Type B pancreatic cell (in vitro differentiated cells): ENCODE results near the gene HSFX3. TPM values are rescaled to one million over a fixed set of nuclear protein-coding genes. Genes with fewer than 3 reads are reported as not detected.
"Not testable (repeated sequence)": the region's sequence is repeated elsewhere in the genome, so short reads cannot be mapped to it uniquely, and the experiment has no call there.

ENCODE experiments used
- DNase-seq: peaks from one replicate; pipeline ENCODE4 v3.0.0; 2021; ENCODE audit warnings: mixed read lengths; ENCODE audit not compliant: unreplicated experiment; ENCODE audit errors: extremely low spot score
- H3K27ac Mint-ChIP-seq: 2 replicates; pipeline ENCODE4 v1.8.0; 2021; ENCODE audit warnings: mild to moderate bottlenecking, mixed read lengths
- H3K27me3 Mint-ChIP-seq: 2 replicates; pipeline ENCODE4 v1.8.0; 2021; ENCODE audit warnings: mixed read lengths
- H3K36me3 Mint-ChIP-seq: 2 replicates; pipeline ENCODE4 v1.8.0; 2021; ENCODE audit warnings: mixed read lengths
- H3K4me1 Mint-ChIP-seq: one replicate; pipeline ENCODE4 v1.8.0; 2021; ENCODE audit warnings: mixed read lengths; ENCODE audit not compliant: unreplicated experiment
- H3K4me3 Mint-ChIP-seq: 2 replicates; pipeline ENCODE4 v1.8.0; 2021; ENCODE audit warnings: mild to moderate bottlenecking, mixed read lengths
- H3K9me3 Mint-ChIP-seq: 2 replicates; pipeline ENCODE4 v1.8.0; 2021; ENCODE audit warnings: mixed read lengths
- CTCF ChIP-seq: fragments of 200-600 bp; sonication (generic); conservative IDR thresholded peaks from 2 replicates; pipeline ENCODE4 v1.5.0; 2021; ENCODE audit warnings: antibody characterized with exemption, mild to moderate bottlenecking
- total RNA-seq: library from RNA; stranded (reverse); gene quantifications from 2 replicates; pipeline ENCODE4 v1.2.1, GENCODE V29; 2021; ENCODE audit warnings: low replicate concordance

HSFX3 gene
- total RNA-seq, 1 donor from 2014 or later = not detected

- H3K27ac Mint-ChIP-seq = peak overlapping the region; percentile 98
Observed at GRCh38 chrX:149541521-149542047, 8.1 kb downstream of the HSFX3 start.

GRCh38 chrX:149540621-149541520, 8.9 kb downstream of the HSFX3 start, which contains the start of gene EOLA1:
Gene EOLA1 (plus strand): TSS chrX:149541012. CDS start chrX:149545631, 4,619 bp downstream.
- Mint-ChIP-seq H3K9me3 (no peaks in the 10 kb centered on the region), H3K27me3 (no peaks in the 10 kb centered on the region), H3K36me3 (no peaks in the 10 kb centered on the region), H3K4me1 (no peaks in the 10 kb centered on the region), H3K27ac (peak within 1 kb of the TSS; percentile 98), H3K4me3 (peak within 1 kb of the TSS; percentile 93)
- TF ChIP-seq CTCF = no peak
- DNase-seq = peak; percentile 79

More at GRCh38 chrX:149541521-149542047, 8.1 kb downstream of the HSFX3 start:
- DNase-seq = no peak
- H3K36me3 Mint-ChIP-seq = no peaks in the 10 kb centered on the region
- peak overlapping the region; percentile 93 for H3K4me3 Mint-ChIP-seq
- H3K4me1 Mint-ChIP-seq = no peaks in the 10 kb centered on the region
- H3K9me3 Mint-ChIP-seq = no peaks in the 10 kb centered on the region
- no peaks in the 10 kb centered on the region for H3K27me3 Mint-ChIP-seq
- TF ChIP-seq CTCF = no peak

GRCh38 chrX:149540131-149540620, 9.5 kb downstream of the HSFX3 start:
- H3K4me1 Mint-ChIP-seq = no peaks in the 10 kb centered on the region
- peak overlapping the region; percentile 98 for H3K27ac Mint-ChIP-seq
- H3K4me3 Mint-ChIP-seq = peak overlapping the region; percentile 93
- H3K9me3 Mint-ChIP-seq = no peaks in the 10 kb centered on the region
- DNase-seq = peak; percentile 84
- H3K36me3 Mint-ChIP-seq = no peaks in the 10 kb centered on the region
- TF ChIP-seq CTCF = no peak
- no peaks in the 10 kb centered on the region for H3K27me3 Mint-ChIP-seq

GRCh38 chrX:149539283-149540130, 10.2 kb downstream of the HSFX3 start:
- Mint-ChIP-seq H3K9me3 (no peaks in the 10 kb centered on the region), H3K4me3 (peak overlapping the region; percentile 89), H3K27ac (peak overlapping the region; percentile 98), H3K27me3 (no peaks in the 10 kb centered on the region), H3K36me3 (no peaks in the 10 kb centered on the region), H3K4me1 (no peaks in the 10 kb centered on the region)
- peak; percentile 81 for DNase-seq
- no peak for TF ChIP-seq CTCF

GRCh38 chrX:149537474-149537873, 12.2 kb downstream of the HSFX3 start:
- H3K9me3 Mint-ChIP-seq, H3K4me1 Mint-ChIP-seq, DNase-seq, H3K36me3 Mint-ChIP-seq, H3K4me3 Mint-ChIP-seq, H3K27me3 Mint-ChIP-seq, H3K27ac Mint-ChIP-seq: not testable (repeated sequence)

GRCh38 chrX:149534926-149535602, 14.7 kb downstream of the HSFX3 start:
- not testable (repeated sequence) for H3K27me3 Mint-ChIP-seq, H3K9me3 Mint-ChIP-seq, H3K4me3 Mint-ChIP-seq, H3K27ac Mint-ChIP-seq, H3K36me3 Mint-ChIP-seq, H3K4me1 Mint-ChIP-seq, DNase-seq

GRCh38 chrX:149533999-149534398, 15.7 kb downstream of the HSFX3 start:
- not testable (repeated sequence) for H3K4me3 Mint-ChIP-seq, H3K36me3 Mint-ChIP-seq, H3K27me3 Mint-ChIP-seq, H3K4me1 Mint-ChIP-seq, H3K27ac Mint-ChIP-seq, H3K9me3 Mint-ChIP-seq, DNase-seq

- H3K4me1 Mint-ChIP-seq, H3K9me3 Mint-ChIP-seq, DNase-seq, H3K27me3 Mint-ChIP-seq, H3K27ac Mint-ChIP-seq, H3K4me3 Mint-ChIP-seq, H3K36me3 Mint-ChIP-seq: not testable (repeated sequence)
Observed at GRCh38 chrX:149532868-149533267, 16.9 kb downstream of the HSFX3 start.
